ENCODE data around the gene AHDC1. TPM values are rescaled to one million over a fixed set of nuclear protein-coding genes. Genes with fewer than 3 reads are reported as not detected.

The AHDC1 gene
- total RNA-seq, 1 donor from 2014 or later, result 50.1 TPM

GRCh38 chr1:27574871-27575831 lies 28.8 kb downstream of the AHDC1 start:
- no peaks in the 10 kb centered on the region for H3K36me3 Mint-ChIP-seq (ENCODE audit: low read depth)
- H3K4me1 Mint-ChIP-seq, result peaks cover 63% of the 10 kb centered on the region
- no peak overlapping the region for H3K27ac Mint-ChIP-seq (ENCODE audit: unreplicated experiment)
- H3K27me3 Mint-ChIP-seq (ENCODE audit: low read depth), result peaks cover 16% of the 10 kb centered on the region
- no peaks in the 10 kb centered on the region for H3K9me3 Mint-ChIP-seq
- TF ChIP-seq CTCF (conservative IDR thresholded peaks at IDR 0.05), result peak; percentile 61
- DNase-seq (ENCODE audit: low read depth, low spot score), result peak; percentile 52
- peak overlapping the region; percentile 27 for H3K4me3 Mint-ChIP-seq

DNA sequence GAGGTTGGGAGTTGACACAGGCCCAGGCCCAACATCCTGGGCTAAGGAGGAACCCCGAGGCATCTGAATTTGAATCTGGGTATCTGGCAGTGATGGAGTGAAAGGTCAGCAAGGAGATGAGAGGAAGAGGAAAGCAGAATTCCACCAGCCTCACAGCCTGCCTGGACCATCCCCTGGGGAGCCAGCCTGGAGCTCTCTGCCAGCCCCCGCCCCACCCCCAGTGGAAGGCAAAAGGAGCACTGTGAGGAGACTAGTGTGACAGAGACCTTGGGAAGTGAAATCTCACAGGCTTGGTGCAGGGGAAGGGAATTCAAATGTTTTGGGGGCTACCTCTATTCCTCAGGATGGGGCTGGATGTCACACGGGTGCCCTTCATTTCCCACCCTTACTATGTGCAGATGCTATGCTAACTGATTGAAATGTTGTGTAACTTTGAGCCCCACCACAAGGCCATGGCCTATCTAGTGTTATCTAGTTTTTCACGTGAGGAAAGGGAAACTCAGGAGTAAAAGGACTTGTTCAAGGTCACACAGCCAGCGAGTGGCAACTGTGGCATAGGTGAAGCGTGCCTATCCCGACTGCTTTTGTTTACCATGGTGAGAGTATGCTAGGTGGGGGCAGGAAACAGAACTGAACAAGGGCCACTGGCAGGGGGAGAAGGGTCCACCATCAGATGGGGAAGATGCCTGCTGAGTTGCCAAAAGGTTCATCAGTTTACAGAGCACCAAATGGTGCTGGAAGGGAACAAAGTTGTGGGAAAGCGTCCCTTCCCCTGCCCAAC lies 29.8 kb downstream of the AHDC1 start:
- H3K4me3 Mint-ChIP-seq, result peak overlapping the region; percentile 82
- H3K9me3 Mint-ChIP-seq, result no peaks in the 10 kb centered on the region
- no peak for DNase-seq (ENCODE audit: low read depth, low spot score)
- H3K4me1 Mint-ChIP-seq, result peaks cover 66% of the 10 kb centered on the region
- H3K27me3 Mint-ChIP-seq (ENCODE audit: low read depth), result peaks cover 16% of the 10 kb centered on the region
- no peak overlapping the region for H3K27ac Mint-ChIP-seq (ENCODE audit: unreplicated experiment)
- no peaks in the 10 kb centered on the region for H3K36me3 Mint-ChIP-seq (ENCODE audit: low read depth)
- TF ChIP-seq CTCF (conservative IDR thresholded peaks at IDR 0.05), result no peak

DNA sequence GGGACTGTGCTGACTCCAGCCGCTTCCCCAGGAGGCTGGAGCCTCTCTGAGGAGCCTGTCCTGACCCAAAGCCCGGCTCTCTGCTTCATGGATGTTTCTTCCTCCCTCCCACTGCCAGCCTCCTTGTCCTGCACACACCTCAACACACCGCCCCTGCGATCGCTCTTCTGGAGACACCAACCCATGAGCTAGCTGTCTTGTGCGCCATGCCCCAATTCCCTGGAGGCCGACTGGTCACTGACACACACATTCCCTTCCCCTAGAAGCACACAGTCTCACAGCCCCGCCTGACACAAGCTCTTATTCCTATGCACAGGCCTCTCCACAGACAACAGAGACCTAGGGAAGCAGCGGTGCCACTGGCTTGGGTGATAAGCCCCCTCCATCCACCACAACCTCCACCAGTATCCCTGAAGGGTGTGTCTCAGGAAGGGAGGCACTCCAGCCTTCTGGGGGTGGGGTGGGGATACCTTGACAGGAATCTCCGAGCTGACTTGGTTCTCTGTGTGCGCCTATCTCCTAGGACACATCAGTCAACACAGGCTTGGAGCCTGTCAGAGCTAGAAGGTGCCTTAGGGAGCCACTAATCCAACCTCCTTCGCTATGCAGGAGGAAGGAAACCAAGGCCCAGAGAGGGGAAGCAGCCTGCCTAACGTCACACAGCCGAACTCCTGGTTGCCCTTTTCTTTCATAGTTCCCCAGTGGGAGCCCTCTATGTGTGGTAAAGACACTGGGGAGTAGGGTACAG lies 31.1 kb downstream of the AHDC1 start:
- peaks cover 74% of the 10 kb centered on the region for H3K4me1 Mint-ChIP-seq
- no peaks in the 10 kb centered on the region for H3K9me3 Mint-ChIP-seq
- H3K36me3 Mint-ChIP-seq (ENCODE audit: low read depth), result no peaks in the 10 kb centered on the region
- no peak for DNase-seq (ENCODE audit: low read depth, low spot score)
- peaks cover 16% of the 10 kb centered on the region for H3K27me3 Mint-ChIP-seq (ENCODE audit: low read depth)
- TF ChIP-seq CTCF (conservative IDR thresholded peaks at IDR 0.05), result no peak
- H3K4me3 Mint-ChIP-seq, result peak overlapping the region; percentile 77
- H3K27ac Mint-ChIP-seq (ENCODE audit: unreplicated experiment), result peak overlapping the region; percentile 45

DNA sequence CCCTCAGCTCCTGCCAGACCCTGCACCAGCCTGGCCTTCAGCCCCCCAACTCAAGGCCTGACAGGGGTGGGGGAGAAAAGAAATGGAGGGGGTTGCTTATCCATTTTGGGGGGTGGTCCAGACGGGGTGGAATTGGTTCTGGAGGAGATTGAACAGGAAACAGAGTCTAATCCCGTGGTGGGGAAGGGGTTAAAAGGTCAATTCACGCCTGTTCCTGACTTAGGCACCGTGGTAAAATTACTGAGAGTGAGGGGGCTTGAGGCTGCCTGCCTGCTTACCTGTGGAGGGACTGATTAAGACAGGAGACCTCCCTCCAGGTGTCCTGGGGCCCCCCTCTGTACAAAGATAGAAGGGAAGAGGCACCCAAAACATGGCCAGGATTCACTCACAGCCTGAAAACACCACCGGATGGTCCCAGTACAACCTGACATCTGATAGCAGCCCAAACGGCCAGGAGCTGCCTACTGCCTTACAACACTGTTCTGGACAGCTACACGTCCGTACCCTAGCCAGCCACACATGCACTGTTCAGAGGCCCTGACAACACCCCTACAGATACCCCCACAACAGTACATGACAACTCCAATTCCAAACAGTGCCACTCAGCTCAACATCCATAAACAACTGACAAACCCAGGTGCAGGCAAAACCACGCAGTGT lies 31.8 kb downstream of the AHDC1 start:
- H3K4me1 Mint-ChIP-seq, result peaks cover 80% of the 10 kb centered on the region
- peak overlapping the region; percentile 45 for H3K27ac Mint-ChIP-seq (ENCODE audit: unreplicated experiment)
- DNase-seq (ENCODE audit: low read depth, low spot score), result no peak
- H3K9me3 Mint-ChIP-seq, result no peaks in the 10 kb centered on the region
- H3K36me3 Mint-ChIP-seq (ENCODE audit: low read depth), result no peaks in the 10 kb centered on the region
- H3K27me3 Mint-ChIP-seq (ENCODE audit: low read depth), result peaks cover 15% of the 10 kb centered on the region
- peak overlapping the region; percentile 77 for H3K4me3 Mint-ChIP-seq
- TF ChIP-seq CTCF (conservative IDR thresholded peaks at IDR 0.05), result no peak

Measured in neural crest cell (in vitro differentiated cells).